ENCODE results near the gene RPN2. TPM values are rescaled to one million over a fixed set of nuclear protein-coding genes. Genes with fewer than 3 reads are reported as not detected.

RPN2 gene
- total RNA-seq, 4 donors from 2014 or later = 82.3 to 196 (median 105) TPM

DNA sequence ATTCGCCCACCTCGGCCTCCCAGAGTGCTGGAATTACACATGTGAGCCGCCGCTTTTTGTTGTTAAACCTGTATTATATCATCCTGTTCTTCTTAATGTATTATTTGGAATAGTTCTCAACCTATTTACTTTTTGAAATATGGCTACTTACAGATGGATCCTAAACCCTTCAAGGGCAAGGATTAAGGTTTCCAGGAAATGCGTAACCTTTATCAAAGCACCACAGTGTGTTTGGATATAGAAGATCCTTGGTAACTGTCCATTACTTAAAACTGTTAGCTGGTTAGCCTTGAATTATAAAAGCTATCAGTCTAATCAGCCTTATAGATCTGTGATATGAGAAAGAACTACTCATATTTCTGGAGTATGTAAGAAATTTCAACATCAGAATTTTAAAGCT lies 12.3 kb upstream of the RPN2 start:
- H3K36me3 ChIP-seq = no peaks in the 10 kb centered on the region
- intact Hi-C loops (cut with DNase I; ENCODE audit: low total_unique reads) = no loop called here
- TF ChIP-seq, protein P1, sequence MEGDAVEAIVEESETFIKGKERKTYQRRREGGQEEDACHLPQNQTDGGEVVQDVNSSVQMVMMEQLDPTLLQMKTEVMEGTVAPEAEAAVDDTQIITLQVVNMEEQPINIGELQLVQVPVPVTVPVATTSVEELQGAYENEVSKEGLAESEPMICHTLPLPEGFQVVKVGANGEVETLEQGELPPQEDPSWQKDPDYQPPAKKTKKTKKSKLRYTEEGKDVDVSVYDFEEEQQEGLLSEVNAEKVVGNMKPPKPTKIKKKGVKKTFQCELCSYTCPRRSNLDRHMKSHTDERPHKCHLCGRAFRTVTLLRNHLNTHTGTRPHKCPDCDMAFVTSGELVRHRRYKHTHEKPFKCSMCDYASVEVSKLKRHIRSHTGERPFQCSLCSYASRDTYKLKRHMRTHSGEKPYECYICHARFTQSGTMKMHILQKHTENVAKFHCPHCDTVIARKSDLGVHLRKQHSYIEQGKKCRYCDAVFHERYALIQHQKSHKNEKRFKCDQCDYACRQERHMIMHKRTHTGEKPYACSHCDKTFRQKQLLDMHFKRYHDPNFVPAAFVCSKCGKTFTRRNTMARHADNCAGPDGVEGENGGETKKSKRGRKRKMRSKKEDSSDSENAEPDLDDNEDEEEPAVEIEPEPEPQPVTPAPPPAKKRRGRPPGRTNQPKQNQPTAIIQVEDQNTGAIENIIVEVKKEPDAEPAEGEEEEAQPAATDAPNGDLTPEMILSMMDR (IDR thresholded peaks at IDR 0.05) = no peak
- no peaks in the 10 kb centered on the region for H3K27me3 ChIP-seq
- H3K27ac ChIP-seq = no peak overlapping the region
- WGBS, 2 donors (ENCODE audit: low coverage in 1 of 2) = 95 to 96% methylated on average over 5 of the region's 5 CpGs
- no peaks in the 10 kb centered on the region for H3K4me1 ChIP-seq
- in situ Hi-C loops (cut with MboI; ENCODE audit: low pct_ligation_motif_present in 1 of 4, low pct_unique_long_range_greater_than_20kb in 1 of 4, low sequenced_read_pairs in 3 of 4) = no loop called here
- no peaks in the 10 kb centered on the region for H3K9me3 ChIP-seq
- no peak for DNase-seq
- H3K4me3 ChIP-seq = no peak overlapping the region

DNA sequence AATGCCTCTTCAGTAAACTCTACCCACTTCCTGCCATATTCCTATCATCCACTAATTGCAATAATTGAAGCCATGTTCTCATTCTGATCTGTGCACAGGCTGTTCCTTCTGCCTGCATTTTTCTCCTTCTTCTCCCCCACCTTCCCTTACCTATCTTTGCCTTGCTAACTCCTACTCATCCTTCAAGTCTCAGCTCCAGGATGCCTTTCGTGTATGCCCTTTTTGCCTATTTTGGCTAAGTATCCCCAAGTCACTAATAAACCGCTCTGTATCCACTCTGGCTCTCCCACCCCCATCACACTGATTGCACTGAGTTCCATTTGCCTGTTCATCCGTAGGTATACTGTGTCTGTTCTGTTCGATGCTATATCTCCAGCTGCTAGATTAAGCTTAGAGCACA lies 6.3 kb upstream of the RPN2 start:
- no peak for TF ChIP-seq POLR2A (IDR thresholded peaks at IDR 0.05)
- TF ChIP-seq POLR2AphosphoS5 (IDR thresholded peaks at IDR 0.05) = no peak
- no peak for TF ChIP-seq EP300 (IDR thresholded peaks at IDR 0.05; ENCODE audit: low read depth)
- TF ChIP-seq, protein P1 (IDR thresholded peaks at IDR 0.05) = no peak
- Histone ChIP-seq H3K4me3 (no peak overlapping the region), H3K27me3 (no peaks in the 10 kb centered on the region), H3K4me1 (peaks cover 0 to 6% (median 1%) of the 10 kb centered on the region in 4 donors), H3K27ac (no peak overlapping the region), H3K36me3 (no peaks in the 10 kb centered on the region), H3K9me3 (no peaks in the 10 kb centered on the region)
- 90 to 94% methylated on average over 2 to 4 of the region's 4 CpGs for WGBS, 2 donors (ENCODE audit: low coverage in 1 of 2)
- in situ Hi-C loops (cut with MboI; ENCODE audit: low pct_ligation_motif_present in 1 of 4, low pct_unique_long_range_greater_than_20kb in 1 of 4, low sequenced_read_pairs in 3 of 4) = no loop called here
- intact Hi-C loops (cut with DNase I; ENCODE audit: low total_unique reads) = no loop called here
- DNase-seq = no peak

DNA sequence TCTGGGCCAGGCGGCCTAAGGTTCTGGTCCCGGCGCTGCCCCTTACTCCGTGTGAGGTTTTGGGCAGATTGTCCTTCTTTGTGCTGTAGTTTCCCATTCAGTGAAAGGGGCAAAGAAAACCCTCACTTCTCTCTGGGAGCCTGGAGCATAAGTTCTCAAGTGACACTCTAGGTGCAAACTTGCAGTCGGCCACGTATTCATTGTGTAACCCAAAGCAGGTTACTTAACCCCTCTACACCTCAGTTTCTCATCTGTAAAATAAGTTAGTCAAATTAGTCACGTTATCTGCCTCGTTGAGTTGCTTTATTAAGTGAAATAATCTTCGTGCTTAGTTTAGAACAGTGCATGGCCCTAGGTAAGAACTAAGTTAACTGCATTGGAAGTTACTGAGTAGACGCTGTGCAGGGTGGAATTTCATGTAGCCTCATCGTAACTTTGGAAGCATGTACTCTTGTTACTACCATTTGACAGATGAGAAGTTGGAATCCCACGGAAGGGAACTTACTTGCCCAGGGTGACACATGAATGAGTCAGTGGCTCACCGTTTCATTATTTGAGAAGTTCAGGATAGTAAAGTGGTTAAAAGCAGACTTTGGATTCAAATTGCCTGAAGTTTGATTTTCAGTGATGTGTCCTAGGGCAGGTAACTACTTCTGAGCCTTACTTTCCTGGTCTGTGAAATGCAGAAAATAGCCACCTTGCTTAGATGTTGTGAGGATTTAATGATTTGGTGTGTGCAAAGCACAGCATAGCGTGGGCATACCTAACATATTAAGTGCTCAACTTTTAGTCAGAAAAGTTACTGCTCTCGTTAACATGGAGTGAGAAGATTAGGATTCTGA lies 774 bp downstream of the RPN2 start:
- no peaks in the 10 kb centered on the region for H3K27me3 ChIP-seq
- intact Hi-C loops (cut with DNase I; ENCODE audit: low total_unique reads) = no loop called here
- in situ Hi-C loops (cut with MboI; ENCODE audit: low pct_ligation_motif_present in 1 of 4, low pct_unique_long_range_greater_than_20kb in 1 of 4, low sequenced_read_pairs in 3 of 4) = no loop called here
- peaks cover 0 to 33% (median 16%) of the 10 kb centered on the region in 4 donors for H3K4me1 ChIP-seq
- H3K36me3 ChIP-seq = no peaks in the 10 kb centered on the region
- WGBS, 2 donors (ENCODE audit: low coverage in 1 of 2) = 0 to 8% methylated on average over 3 to 15 of the region's 15 CpGs
- no peaks in the 10 kb centered on the region for H3K9me3 ChIP-seq
- peak overlapping the region; percentile 68 to 83 (median 71) for H3K4me3 ChIP-seq
- H3K27ac ChIP-seq = peak overlapping the region; percentile 95 to 99 (median 97)
- TF ChIP-seq, protein P1 (IDR thresholded peaks at IDR 0.05) = no peak
- TF ChIP-seq POLR2A (IDR thresholded peaks at IDR 0.05) (no peak), POLR2AphosphoS5 (IDR thresholded peaks at IDR 0.05) (no peak), EP300 (IDR thresholded peaks at IDR 0.05; ENCODE audit: low read depth) (no peak)
- no peak for DNase-seq

DNA sequence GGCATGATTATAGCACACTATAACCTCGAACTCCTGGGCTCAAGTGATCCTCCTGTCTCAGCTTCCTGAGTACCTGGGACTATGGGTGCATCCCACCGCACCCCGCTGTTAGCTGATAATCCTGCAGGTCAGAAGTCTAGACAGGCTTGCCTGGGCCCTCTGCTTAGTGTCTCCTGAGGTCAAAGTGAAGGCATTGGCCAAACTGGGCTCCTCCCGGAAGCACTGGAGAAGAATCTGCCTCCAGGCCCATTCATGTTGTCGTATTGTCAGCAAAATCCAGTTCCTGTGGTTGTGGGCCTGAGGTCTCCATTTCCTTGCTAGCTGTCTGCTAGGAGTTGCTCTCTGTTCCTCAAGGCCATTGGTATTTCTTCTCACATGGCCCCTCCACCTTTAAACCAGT lies 6.6 kb downstream of the RPN2 start:
- Histone ChIP-seq H3K27me3 (no peaks in the 10 kb centered on the region), H3K36me3 (peaks cover 0 to 23% (median 4%) of the 10 kb centered on the region in 4 donors), H3K4me3 (no peak overlapping the region), H3K27ac (no peak overlapping the region), H3K9me3 (no peaks in the 10 kb centered on the region), H3K4me1 (peaks cover 0 to 20% (median 5%) of the 10 kb centered on the region in 4 donors)
- WGBS, 2 donors (ENCODE audit: low coverage in 1 of 2) = 84 to 91% methylated on average over 5 of the region's 5 CpGs
- intact Hi-C loops (cut with DNase I; ENCODE audit: low total_unique reads) = no loop called here
- peak; percentile 9 for DNase-seq
- in situ Hi-C loops (cut with MboI; ENCODE audit: low pct_ligation_motif_present in 1 of 4, low pct_unique_long_range_greater_than_20kb in 1 of 4, low sequenced_read_pairs in 3 of 4) = no loop called here
- TF ChIP-seq POLR2AphosphoS5 (IDR thresholded peaks at IDR 0.05) (no peak), EP300 (IDR thresholded peaks at IDR 0.05; ENCODE audit: low read depth) (no peak), POLR2A (IDR thresholded peaks at IDR 0.05) (no peak)
